Measurements from ENCODE around the gene P2RY11.

Gene P2RY11

GRCh38 chr19:10163536-10163935 is 52.0 kb downstream of the P2RY11 start:
- TF ChIP-seq CTCF (conservative IDR thresholded peaks at IDR 0.05; ENCODE audit: control insufficient read depth, insufficient read depth, low read depth, low read length), result no peak
- DNase-seq (ENCODE audit: low read depth), result no peak

More at GRCh38 chr19:10163536-10163935, 52.0 kb downstream of the P2RY11 start:
- no peak overlapping the region for H3K4me3 ChIP-seq (ENCODE audit: control insufficient read depth, low read depth, low read length)
